Stimulated activated CD4-positive, alpha-beta T cell treated with anti-CD3 and anti-CD28 coated beads, TNF-alpha, amount 100 ng/mL, for 4 hours (primary cell): Measurements from ENCODE around the gene TIFAB.
"Not testable (repeated sequence)": the region's sequence is repeated elsewhere in the genome, so short reads cannot be mapped to it uniquely, and the experiment has no call there.

Experiments
- DNase-seq, 3 experiments: peaks; one replicate each; pipeline ENCODE4 v3.0.0-alpha.2; 2020; ENCODE audit warnings: low read depth in 3 of 3

Gene TIFAB, protein sequence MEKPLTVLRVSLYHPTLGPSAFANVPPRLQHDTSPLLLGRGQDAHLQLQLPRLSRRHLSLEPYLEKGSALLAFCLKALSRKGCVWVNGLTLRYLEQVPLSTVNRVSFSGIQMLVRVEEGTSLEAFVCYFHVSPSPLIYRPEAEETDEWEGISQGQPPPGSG

DNA sequence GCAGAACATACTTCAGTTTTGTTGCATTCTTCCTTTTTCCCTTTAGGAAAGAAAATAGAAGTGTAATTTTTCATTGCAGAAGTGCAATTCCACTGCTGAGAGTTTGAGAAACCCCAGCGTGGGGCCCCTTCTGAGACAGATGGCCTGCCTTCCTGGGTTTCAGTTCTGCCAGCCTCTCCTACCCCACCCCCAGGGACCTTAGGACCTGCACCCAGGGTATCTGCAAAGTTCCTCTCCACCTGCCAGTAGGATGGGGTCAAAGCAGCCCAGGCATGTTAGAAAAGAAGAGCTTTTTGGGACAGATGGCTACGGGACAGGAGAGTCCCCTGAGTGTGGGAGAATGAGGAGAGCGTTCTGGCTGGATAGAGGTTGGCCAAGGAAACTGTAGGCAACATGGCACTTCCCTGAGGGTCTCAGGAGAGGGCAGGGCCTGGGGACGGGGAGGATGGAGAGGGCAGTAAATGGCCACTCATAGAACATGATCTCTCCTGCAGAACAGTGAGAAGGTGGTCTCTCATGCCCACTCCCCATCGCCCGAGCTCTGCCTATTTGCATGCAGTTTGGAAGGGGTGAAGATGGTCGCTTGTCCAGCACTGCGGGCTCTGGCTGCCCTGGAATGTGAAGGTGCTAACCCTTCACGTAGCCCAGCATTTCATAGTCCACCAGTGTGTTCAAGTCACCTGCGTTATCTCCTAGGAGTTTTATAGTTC is at the start of gene TIFAB:
Gene TIFAB (minus strand): TSS at position 31 of the 710 bp plus-strand sequence. CDS start 2,412 bp downstream, outside the sequence.
- no peak for DNase-seq

DNA sequence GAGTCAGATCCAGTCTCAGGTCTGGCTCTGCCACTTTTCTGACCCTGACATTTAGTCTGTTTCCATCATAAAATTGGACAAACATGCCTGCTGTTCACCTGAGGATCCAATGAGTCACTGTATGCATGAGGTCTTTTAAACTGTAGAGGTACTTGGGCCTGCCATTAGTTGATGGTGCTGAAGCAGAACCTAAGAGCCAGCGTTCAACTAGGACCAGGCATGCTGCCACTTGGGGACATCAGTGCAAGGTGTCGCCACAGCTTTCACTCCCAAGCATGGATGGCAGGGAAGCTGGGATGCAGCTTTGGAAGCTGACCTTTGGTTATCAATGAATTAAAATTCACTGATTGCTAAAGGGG is 46.5 kb upstream of the TIFAB start:
- no peak for DNase-seq

DNA sequence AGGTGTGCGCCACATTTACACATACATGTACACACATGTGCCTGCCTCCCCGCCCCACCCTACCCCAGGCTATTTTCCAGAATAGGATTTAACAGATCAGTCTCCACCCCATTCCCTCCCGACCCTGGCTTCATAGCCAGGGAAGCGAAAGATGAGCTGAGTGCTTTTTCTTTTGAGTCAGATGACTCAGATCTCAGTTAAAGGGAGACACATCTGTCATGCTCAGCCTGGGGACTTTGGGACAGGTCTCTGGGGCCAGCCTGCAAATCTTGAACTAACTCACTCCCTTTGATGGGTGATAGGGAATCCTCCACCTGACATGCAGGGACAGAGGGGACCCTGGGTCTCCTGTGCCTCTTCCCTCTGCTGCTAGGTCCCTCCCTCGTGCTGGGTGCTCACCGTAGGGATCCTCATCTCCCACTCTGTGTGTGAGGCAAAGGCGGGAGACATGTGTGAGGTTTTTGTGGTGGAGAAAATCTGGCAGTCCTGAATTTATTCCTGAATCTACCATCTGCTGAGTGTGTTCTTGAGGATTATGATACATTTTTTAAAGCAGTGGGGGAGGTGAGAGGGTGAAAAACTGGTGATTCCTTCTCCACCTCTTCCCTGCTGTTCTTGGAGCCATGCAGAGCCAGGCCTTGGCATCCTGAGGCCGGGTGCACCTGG is 46.0 kb upstream of the TIFAB start:
- DNase-seq, result no peak

DNA sequence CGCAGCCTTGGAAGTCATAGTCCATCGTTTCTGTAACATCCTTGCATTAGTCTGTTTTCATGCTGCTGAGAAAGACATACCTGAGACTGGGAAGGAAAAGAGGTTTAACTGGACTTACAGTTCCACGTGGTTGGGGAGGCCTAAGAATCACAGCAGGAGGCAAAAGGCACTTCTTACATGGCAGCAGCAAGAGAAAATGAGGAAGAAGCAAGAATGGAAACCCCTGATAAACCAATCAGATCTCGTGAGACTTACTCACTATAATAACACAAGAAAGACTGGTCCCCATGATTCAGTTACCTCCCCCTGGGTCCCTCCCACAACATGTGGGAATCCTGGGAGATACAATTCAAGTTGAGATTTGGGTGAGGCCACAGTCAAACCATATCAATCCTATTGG is 43.4 kb upstream of the TIFAB start:
- DNase-seq, result not testable (repeated sequence)

DNA sequence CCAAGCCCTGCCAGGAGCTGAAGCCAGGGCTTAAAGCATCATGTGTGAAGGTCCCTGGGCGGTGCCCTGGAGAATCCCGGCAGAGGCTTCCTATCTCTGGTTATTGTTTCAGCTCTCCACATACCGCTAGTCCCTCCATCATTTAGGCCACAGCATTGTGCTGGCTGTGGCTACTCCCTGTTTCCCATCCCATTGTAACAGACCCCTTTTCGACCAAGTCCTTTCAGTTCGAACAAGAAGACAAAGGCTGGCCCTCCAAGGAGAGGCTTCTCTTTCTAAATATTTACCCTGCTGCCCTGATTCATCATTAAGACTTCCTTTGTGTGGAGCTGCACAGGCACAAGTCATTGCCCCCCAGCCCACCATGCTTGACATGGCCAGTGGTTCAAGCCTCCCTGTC is 42.0 kb upstream of the TIFAB start:
- no peak for DNase-seq

DNA sequence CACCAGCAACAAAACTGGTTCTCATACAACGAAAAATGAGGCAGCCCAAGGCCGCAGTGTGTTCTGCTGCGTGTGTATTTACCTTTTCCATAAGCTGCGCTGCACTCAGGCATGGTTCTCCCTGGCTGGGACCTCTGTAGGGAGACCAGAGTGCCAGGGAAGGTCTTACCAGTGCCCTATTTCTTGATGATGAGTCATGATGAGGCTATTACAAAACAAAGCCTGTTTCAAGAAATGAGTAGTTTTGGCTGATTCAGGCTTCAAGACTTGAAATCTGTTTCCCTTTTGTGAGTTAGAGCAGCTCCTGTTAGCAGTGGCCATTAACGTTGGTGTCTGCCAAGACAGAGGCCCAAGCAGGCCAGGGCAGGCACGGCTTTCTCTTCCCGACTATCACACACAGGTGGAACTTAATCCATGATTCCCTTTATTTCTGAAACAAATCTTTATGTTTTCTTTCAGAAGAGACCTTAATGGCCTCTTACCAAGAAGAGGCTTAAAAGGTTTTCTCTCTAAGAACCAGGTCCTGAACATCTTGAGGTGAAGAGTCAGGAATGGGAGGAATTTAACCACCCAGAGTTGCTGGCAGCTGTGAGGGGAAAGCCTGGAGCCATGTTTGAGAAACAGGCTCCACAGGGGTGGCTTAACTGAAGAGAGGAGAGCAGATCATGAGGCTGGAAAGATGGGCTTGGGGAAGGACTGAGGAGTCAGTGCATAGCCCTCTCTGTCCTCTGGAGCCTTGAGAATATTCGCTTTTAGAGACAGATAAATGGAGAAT is 41.4 kb upstream of the TIFAB start:
- no peak for DNase-seq

DNA sequence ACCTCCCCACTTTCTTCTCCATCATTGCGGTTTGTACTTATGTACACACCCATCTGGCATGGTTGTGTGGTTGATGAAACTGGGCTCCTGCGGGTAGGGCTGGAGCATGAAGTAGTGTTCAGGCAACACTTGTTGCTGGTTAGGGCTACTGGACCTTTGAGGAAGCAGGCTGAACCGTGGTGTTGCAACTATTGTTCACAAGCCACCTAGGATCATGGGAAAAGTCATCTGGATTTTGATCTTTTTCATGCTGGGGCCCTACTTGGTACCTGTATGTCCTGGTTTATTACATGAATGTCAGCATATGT is 40.1 kb upstream of the TIFAB start:
- DNase-seq, result no peak

DNA sequence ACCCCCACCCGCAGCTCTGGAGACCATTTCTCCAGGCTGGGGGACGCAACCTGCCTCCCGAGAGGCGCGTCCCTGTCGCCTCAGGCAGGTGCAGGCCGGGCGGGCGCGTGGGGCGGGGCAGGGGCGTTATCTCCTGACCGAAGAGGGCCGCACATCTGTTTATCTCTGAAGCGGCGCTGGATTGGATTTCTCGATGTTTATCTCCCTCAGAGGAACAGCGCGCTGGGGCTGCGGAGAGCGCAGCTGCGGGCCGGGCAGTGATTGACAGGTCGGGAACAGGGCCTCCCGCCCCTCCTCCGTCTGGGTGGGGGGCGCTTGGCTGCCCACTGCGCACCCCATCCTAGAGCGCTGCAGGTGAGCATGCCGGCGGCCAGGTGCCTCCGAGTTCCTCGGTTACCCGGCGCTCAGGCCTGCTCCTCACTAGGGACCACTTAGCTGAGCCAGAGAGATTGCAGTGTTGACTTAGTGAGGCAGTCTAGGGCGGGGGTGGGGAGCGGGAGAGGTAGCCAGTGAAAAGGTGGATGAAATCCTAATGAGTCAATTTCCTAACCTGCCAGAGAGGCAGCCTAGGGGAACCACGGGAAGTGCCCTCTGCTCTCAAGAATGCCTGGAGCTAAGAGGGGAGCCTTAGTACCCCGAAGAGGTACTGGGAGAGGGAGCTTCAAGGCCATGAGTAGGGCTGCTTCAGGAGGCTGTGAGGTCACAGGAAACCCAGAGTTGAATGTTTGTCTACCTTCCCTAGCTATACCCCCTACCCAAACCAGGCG is 39.6 kb upstream of the TIFAB start:
- DNase-seq, result no peak

DNA sequence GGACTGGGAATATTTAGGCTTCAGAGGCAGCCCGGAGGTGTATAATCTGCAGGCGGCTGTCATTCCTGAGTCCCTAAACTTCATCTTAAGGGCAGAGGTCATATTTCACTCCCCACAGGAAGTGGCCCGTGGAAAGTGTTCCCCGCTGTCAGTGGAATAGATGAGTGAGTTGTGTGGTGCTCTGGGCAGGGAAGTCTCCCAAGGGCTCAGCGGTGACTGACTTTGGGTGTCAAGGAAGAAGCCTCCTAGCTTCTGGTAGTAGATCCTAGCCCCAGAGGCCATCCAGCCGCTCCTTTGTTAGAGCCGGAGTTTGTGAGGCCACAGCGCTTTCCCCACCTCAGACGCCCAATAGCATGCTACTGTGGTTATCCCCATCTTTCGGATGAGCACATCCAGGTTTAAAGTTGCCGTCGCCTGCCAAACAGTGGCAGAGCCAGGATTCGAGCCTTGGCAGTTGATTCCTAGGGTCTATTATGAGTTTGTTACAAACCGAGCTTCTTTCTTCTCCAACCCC is 38.9 kb upstream of the TIFAB start:
- no peak for DNase-seq

DNA sequence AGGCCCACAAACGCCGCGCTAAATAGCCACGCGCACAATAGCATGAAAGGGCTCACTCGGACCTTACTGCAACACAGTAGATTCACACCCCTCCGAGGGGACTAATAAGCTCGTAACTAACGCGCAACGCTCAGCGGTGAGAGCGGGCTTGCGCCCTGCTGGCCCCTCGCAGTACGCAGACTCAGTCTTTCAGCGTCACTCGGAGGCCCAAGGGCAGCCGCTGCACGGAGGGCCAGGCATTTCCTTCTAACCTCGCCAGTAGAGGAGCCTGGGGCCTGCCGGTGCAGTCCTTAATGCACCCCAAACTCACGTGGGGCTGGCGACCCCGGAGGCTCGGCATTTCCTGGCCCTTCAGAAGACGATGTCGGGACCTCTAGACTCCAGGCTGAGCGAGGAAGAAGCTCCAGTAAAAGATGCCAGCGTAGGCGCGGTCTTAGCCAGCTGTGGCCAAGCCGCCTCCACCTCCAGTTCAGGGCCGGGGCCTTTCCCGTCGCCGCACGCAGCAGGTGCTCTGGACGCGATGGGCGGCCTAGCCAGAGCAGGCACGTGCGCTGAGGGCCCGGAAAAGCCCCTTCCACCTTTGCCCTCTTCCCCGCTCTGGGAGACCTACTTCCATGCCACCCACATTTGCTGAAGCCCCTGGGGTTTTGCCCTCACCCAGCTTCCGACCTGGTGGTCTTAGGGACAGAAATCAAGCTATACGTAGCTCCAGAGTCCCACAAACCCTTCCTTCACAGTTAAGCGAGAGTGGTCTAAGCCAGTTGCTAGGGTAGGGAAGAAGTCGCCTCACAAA is 38.3 kb upstream of the TIFAB start:
- DNase-seq, result no peak

DNA sequence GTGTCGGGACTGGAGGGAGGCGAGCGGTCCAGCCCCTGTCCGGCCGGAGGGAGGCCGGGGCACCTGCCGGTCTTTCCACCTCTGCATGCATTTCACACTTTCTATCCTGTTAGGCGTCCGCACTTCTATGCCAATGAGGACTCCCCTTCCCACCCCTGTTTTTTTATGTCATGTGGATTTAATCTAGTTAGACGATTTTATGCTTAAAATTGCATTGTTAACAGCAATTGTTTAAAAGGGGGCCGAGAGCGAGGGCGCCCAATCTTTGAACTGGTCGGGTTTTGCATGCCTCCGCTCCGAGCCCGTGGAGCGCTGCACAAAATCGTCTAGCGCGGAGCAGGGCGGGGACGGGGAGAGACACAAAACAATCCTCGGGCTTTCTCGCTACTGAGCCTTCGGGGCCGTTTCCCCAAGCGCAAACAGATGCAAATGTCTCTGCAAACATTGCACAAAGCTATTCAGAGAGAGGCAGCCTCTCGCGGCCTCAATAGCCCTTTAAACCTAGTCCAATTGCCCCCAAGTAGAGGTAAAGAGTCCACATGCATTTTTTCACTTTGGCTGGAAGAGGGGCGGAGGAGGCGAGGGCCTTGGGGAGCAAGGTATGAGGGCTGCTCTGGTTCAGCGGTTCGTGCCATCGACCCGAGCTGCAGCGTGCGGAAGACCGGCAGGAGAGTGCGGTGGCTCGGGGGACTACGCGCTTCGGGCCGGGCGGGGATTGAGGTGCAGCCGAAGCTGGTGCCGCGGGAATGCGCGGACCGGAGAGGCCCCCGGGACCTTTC is 37.5 kb upstream of the TIFAB start:
- no peak for DNase-seq

DNA sequence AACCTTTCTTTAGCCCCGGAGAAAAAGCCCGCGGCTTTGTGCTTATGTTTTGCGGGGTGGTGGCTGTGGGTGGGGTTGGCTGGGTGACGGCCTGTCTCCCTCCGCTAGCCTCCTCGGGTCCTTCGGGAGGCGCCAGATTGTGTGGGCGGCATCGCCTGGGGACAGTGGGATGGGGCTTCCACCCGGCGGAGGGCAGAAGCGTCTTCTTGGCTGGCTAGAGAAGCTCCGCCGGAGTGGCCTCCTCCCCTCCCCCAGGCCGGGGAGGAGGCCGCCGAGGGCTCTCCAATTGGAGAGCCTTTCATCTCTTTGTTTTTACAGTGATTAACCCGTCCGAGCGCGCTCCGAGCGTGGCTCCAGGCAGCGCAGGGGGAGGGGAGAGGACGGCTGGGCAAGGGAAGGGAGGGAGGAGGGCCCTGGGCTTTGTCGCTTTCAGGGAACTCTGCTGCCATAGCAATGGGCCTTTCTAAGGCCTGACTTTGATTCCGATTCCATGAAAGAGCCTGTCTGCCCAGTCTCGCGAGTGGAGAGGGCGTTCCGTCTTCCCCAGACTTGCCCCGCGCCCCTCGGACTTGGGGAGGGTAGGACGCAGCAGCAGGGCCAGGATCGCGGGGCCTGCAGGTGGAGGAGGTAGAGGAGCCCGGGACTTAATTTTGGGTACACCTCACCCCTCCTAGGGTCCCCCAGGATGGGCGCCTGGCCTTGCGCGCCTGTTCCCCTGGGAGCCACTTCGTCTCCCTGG is 36.7 kb upstream of the TIFAB start:
- DNase-seq, result no peak

DNA sequence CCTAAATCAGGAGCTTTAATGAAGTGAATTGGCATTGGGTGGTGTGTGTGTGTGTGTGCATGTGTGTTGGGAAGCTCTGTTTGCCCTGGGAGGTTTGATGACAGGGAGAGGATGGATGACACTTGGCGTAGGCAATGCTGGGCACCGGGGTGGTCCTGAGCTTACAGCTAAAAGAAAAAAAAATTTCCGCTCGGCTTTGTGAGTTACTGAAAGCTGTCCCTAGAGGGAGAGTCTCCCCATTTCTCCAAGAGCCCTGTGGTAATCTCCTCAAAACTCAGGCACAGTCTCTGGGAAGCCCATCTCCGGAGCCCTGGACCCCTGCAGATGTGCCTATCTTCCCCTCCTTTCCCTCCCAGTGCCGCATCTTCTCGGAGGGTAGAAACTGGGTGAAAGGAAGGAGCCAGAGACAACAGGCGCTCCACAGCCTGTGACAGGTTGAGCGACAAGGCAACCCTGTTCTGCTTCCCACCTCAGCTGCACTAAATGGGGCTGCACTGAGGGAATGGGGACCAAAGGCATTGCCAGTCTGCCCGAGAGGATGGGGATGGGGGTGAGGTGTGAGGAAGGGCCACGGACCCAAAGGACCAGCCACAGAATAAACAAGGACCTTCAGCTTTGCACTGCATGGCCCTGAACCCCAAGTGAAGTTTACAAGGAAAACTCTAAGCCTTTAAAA is 35.8 kb upstream of the TIFAB start:
- no peak for DNase-seq

DNA sequence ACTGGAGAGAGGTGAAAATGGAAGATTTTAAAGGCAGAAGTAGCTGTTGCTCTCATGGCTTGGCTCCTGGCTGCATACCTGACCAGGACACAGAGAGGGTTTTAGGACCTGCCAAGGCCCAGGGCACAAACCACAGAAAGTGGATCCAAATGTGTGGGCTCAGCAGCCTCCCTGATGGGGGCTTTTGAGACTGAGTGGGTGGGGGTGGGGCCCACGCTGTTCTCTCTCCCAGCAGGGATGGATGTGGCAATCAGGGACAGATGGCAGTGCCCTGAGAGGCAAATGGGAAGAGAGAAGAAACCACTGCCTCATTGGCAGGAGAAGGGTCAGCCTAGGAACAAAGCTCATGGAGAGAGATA is 34.9 kb upstream of the TIFAB start:
- DNase-seq, result no peak

DNA sequence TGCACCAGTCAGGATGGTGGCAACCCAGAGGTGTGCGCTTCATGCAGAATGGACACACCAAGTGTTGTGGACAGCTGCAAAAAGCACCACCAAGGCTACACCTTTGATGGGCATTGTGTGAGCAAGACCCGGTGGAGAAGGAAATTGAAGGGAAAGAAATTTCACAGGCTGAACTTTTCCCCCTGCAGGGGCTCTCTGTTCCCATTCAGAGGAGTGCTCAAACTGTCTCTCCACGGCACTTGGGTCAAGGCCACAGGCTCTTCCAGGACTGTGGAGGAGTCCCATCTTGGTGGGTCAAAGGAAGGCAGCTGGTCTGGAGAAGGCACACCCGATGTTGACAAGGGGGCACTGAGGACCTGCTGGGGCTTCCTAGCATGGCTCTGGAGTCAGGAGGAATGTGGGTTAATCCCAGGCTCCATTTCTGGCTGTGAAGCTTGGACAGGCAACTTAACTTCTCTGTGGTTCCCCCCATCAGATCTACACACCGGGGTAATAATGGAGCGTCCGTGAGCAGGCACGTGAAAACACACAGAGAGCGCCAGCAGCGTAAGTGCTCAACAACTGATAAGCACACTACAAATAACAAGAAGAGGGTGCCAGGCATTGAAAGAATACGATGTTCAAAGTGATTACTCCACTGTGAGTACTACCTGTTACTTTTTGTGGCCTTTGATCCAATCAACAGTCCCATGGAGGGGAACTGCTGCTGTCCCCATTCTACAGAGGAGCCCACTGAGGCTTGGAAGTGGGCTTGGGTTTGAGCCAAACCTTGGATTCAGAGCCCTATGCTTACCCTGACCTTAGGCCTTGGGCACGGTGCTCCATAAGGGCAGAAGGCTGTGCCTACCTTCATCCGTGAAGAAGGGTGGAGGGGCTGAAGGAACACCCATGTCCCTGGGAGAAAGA is 34.2 kb upstream of the TIFAB start:
- DNase-seq, result no peak

DNA sequence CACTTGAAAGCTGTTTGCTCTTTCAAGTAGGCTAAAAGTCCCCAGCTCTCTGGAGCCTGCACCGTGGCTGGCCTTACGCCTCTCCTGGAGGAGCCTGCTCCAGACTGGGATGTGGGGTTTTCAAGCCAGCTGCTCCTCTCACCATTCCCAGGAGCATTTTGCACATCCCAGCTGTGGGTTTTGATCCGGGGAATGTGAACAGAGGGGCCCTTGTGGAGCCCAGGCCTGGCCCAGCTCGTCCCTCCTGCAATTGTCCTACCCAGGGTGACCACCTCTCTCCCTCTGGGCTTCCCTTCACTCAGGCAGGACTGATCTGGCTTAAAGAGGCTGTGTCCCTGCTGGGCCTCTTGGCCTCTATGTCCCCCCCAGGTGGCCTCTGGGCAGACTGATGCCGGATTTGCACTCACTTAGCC is 32.5 kb upstream of the TIFAB start:
- no peak for DNase-seq

DNA sequence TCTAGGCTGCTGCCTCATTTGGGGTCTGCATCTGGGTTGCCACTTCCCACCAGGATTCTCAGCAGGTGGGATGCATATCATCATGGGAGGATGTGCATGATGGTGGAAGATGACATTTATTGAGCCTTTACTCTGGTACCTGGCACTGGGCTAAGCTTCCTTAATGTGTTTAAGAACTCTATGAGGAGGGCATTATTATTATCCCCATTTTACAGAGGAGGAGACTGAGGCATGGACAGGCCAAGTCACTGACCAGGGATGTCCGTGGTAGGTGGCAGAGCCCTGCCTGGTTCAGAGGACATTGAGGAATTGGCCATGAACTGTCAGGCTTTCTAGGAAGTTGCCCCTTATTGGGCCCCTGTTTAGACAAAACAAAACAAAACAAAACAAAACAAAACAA is 31.1 kb upstream of the TIFAB start:
- no peak for DNase-seq

DNA sequence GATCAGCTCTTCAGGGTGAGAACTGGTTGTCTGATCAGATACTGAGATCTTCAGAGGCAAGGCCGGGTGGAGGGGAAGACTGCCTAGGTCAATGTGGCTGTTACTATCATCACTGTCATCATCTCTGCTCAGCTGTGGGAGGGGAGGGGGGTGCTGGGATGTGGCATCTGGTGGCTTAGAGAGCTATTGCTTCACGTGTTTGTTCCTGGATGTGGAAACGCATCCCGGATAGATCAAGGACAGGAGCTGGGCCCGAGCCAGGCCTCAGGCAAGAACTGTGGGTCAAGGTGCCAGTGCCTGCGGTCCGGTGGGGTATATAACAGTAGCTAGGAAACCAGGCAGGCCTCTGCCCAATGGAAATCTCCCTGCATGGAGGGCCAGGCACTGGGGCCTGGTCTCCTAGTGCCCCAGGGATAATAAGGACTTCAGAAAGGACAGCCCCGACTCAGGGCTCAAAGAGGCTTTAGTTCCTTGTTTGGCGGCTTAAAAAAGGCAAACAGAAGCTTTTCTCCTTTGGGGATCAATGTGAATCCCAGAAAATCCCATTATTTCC is 30.3 kb upstream of the TIFAB start:
- DNase-seq, result no peak
